GM12875 (cell line): ENCODE data around the gene VARS1.

ENCODE experiments used
- H3K4me3 ChIP-seq: one replicate; pipeline ENCODE4 v1.5.1; 2011; ENCODE audit warnings: low read depth, low read length, control low read depth
- TF ChIP-seq, protein P1 (sequence below): IDR thresholded peaks from 2 replicates; pipeline ENCODE4 v1.5.1; 2011; ENCODE audit warnings: low read depth, mild to moderate bottlenecking, control low read depth, inconsistent platforms, low read length, moderate library complexity, borderline replicate concordance; ENCODE audit not compliant: insufficient read depth

VARS1 gene

DNA sequence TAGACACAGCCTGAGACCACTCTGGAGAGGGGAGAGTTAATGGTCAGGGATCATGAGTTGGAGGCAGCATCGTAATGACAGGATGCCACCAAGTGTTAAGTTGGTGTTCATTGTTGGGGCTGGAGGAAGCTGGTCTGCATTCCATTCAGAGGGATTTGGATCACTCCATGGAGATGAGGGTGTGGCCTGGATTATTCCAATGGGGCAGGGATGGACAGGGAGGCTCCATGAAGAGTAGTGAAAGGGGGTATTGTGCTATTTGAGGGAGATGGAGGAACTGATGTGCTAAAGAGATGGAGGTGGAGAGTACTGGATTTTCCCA, 32.0 kb downstream of the VARS1 start:
- H3K4me3 ChIP-seq: no peak overlapping the region
- TF ChIP-seq, protein P1, sequence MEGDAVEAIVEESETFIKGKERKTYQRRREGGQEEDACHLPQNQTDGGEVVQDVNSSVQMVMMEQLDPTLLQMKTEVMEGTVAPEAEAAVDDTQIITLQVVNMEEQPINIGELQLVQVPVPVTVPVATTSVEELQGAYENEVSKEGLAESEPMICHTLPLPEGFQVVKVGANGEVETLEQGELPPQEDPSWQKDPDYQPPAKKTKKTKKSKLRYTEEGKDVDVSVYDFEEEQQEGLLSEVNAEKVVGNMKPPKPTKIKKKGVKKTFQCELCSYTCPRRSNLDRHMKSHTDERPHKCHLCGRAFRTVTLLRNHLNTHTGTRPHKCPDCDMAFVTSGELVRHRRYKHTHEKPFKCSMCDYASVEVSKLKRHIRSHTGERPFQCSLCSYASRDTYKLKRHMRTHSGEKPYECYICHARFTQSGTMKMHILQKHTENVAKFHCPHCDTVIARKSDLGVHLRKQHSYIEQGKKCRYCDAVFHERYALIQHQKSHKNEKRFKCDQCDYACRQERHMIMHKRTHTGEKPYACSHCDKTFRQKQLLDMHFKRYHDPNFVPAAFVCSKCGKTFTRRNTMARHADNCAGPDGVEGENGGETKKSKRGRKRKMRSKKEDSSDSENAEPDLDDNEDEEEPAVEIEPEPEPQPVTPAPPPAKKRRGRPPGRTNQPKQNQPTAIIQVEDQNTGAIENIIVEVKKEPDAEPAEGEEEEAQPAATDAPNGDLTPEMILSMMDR: no peak

DNA sequence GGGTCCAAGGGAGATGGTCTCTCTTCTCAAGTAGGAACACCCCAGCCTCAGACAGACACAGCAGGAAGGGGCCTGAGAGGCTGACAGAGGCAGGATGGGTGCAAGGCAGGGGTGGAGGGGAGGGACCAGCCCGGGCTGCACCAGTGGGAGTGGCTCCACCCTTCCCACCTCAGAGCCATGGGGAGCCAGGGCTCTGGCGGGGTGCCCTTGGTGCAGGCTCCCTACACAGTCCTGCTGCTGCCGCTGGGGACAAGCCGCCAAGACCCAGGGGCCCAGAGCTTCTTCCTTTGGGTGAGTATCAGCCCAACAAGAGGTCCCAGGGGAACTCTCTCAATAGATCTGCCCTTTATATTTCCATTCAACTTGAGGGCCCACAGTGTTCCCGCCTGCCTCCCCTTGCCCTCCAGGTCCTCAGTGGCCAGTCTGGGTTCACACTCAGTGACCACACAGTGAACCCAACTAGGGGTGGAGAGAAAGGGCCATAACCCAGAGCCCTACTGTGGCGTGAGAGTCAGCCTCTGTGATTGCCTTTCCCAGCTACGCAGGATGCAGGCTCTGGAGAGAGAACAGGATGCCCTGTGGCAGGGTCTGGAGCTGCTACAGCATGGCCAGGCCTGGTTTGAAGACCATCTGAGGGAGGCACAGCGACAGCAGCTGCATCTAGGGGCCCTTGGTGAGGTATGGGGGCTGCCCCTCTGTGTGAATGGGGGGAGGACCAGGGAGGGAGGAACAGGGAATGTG, 32.5 kb downstream of the VARS1 start:
- no peak overlapping the region for H3K4me3 ChIP-seq
- TF ChIP-seq, protein P1: no peak

DNA sequence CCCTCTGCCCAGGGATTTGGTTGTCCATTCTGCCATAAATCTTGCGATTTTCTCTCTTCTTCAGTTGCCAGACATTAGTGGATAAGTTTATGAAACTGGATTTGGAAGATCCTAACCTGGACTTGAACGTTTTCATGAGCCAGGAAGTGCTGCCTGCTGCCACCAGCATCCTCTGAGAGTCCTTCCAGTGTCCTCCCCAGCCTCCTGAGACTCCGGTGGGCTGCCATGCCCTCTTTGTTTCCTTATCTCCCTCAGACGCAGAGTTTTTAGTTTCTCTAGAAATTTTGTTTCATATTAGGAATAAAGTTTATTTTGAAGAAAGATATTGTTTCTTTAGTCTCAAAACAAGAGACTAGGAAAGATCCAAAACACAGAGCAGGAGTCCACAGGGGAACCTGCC, 33.2 kb downstream of the VARS1 start, which contains the start of gene SAPCD1:
Gene SAPCD1, plus strand, starts transcription at position 301 of the 400 bp plus-strand sequence. CDS start 399 bp downstream, outside the sequence.
- no peak within 1 kb of the TSS for H3K4me3 ChIP-seq
- TF ChIP-seq, protein P1: no peak

DNA sequence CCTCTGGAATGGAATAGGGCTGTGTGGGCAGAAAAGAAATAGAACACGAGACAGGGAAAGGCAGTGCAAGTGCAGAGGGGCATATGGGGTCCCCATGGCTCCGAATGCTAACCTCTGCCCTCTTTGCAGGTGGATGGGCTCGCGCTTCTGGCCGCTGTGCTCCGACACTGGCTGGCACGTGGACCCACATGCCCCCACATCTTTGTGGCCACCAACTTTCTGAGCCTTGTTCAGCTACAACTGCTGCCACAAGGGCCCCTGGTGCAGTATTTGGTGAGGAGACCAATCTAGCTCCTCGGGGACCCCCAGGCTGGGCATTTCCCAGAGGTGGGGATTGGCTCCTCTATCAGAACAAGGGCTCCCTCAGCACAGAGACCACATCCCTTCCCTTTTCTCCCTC, 34.2 kb downstream of the VARS1 start:
- H3K4me3 ChIP-seq: no peak overlapping the region
- TF ChIP-seq, protein P1: no peak

DNA sequence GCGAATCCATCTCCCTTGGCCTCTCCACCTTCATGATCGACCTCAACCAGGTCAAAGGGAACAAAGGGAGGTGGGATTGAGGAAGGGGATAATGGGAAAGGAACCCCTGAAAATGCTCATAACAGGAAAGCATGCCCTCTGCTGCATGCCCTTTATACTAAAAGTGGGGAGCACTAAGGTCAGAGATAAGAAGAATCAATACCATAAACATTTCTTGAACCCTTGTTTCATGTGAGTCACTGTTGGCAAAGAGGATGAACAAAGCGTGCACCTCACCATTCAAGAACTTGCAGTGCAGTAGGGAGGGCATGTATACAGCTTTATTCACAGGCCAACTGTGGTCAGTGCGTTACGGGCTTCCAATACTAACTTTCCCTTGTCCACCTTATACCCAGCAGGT, 34.8 kb downstream of the VARS1 start:
- H3K4me3 ChIP-seq: no peak overlapping the region
- TF ChIP-seq, protein P1: no peak

DNA sequence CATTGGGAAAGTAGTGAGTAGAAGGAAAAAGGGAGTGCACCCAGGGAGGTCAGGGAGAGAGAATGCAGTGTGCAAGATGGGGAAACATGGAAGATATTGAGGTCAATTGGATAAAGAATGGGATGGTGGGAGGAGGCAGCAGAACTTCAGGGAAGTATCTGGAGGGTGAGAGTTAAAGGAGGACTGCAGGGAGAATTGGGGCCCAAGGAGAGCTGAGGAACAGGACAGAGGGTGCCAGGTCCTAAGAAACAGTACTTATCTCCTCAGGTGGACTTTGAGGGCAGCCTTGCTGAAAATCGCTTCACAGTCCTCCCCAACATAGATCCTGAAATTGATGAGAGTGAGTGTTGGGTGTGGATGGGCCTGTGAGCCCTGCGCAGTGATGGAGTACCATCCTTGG, 37.3 kb downstream of the VARS1 start:
- H3K4me3 ChIP-seq: no peak overlapping the region
- TF ChIP-seq, protein P1: no peak

DNA sequence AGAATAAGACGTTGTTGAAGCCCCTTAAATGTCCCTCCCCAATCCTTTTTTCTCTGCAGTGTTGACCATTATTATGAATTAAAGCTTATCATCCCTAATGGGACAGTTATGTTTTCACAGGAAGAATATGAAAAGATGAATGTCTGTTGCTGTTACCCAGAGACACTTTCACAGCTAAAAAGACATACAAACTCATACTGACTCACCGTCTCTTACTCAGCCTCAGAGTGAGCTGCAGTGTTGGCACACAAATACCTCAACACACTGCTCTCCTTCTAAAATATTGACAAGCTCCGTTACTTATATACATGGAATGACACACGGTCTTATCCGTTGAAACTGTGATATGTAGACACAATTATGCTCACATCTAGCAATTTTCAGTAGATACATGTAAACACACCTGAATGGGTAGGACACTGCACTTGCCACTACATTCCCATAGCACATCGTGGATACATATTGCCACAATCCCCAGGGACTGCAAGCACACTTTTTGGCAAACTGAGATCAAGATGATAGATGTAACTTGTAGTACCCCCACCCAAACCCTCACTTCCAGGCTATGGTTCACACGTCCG, 42.7 kb downstream of the VARS1 start:
- TF ChIP-seq, protein P1: no peak
- H3K4me3 ChIP-seq: no peak overlapping the region
